KMS-11 (cell line): ENCODE results near the gene NADSYN1.

Experiments used
- H2AFZ ChIP-seq: fragments of 200-600 bp; sonication (generic); 2 replicates; pipeline ENCODE4 v1.6.1; 2016; ENCODE audit warnings: antibody characterized with exemption, mixed run types, low read depth
- H3K27ac ChIP-seq: fragments of 200-600 bp; sonication (generic); 2 replicates; pipeline ENCODE4 v1.6.1; 2016; ENCODE audit warnings: mild to moderate bottlenecking, mixed run types
- H3K27me3 ChIP-seq: fragments of 200-600 bp; sonication (generic); 2 replicates; pipeline ENCODE4 v1.6.1; 2017; ENCODE audit warnings: mild to moderate bottlenecking, low read depth, mixed run types, moderate library complexity; ENCODE audit not compliant: insufficient read depth
- H3K36me3 ChIP-seq: fragments of 200-600 bp; sonication (generic); 2 replicates; pipeline ENCODE4 v1.6.1; 2017; ENCODE audit warnings: mild to moderate bottlenecking, mixed run types; ENCODE audit not compliant: insufficient read depth
- H3K4me1 ChIP-seq: fragments of 200-600 bp; sonication (generic); 2 replicates; pipeline ENCODE4 v1.6.1; 2016; ENCODE audit warnings: mild to moderate bottlenecking, low read depth, mixed run types; ENCODE audit not compliant: poor library complexity, severe bottlenecking
- H3K4me2 ChIP-seq: fragments of 200-600 bp; sonication (generic); 2 replicates; pipeline ENCODE4 v1.7.0; 2016; ENCODE audit warnings: mild to moderate bottlenecking, mixed run types
- H3K4me3 ChIP-seq: fragments of 200-600 bp; sonication (generic); IDR thresholded peaks from 2 replicates; pipeline ENCODE4 v1.6.1; 2017; ENCODE audit warnings: low read depth, low read length, mixed read lengths; ENCODE audit not compliant: insufficient read depth
- H3K79me2 ChIP-seq: fragments of 200-600 bp; sonication (generic); 2 replicates; pipeline ENCODE4 v1.6.1; 2016; ENCODE audit warnings: low read depth, mixed run types; ENCODE audit not compliant: insufficient read depth
- H3K9ac ChIP-seq: fragments of 200-600 bp; sonication (generic); 2 replicates; pipeline ENCODE4 v1.6.1; 2016; ENCODE audit warnings: mild to moderate bottlenecking, mixed run types
- H4K20me1 ChIP-seq: fragments of 200-600 bp; sonication (generic); 2 replicates; pipeline ENCODE4 v1.6.1; 2016; ENCODE audit warnings: mild to moderate bottlenecking, mixed run types; ENCODE audit not compliant: insufficient read depth
- CTCF ChIP-seq: fragments of 200-600 bp; sonication (generic); conservative IDR thresholded peaks from 2 replicates; pipeline ENCODE4 v1.6.1; 2017; ENCODE audit warnings: low read depth, mild to moderate bottlenecking, antibody characterized with exemption, low read length, moderate library complexity, mixed read lengths

Gene NADSYN1

GRCh38 chr11:71446150-71446549, 6.9 kb upstream of the NADSYN1 start:
- Histone ChIP-seq H3K36me3 (no peaks in the 10 kb centered on the region; the same call in 1 of the 2 replicates), H2AFZ (no peak overlapping the region), H3K79me2 (peaks cover 6% of the 10 kb centered on the region; the same call in 1 of the 2 replicates), H3K4me3 (no peak overlapping the region), H3K27me3 (no peaks in the 10 kb centered on the region), H3K4me1 (peaks cover 15% of the 10 kb centered on the region), H3K4me2 (no peak overlapping the region), H4K20me1 (no peaks in the 10 kb centered on the region), H3K9ac (no peak overlapping the region), H3K27ac (no peak overlapping the region)
- TF ChIP-seq CTCF, result no peak

- H3K27me3 ChIP-seq, result no peaks in the 10 kb centered on the region
- H3K4me2 ChIP-seq, result peak overlapping the region; percentile 91
- peak overlapping the region; percentile 84; the same call in 1 of the 2 replicates for H2AFZ ChIP-seq
- no peak for TF ChIP-seq CTCF
- H3K79me2 ChIP-seq, result peaks cover 6% of the 10 kb centered on the region; the same call in 1 of the 2 replicates
- no peak overlapping the region for H3K27ac ChIP-seq
- H3K4me3 ChIP-seq, result no peak overlapping the region
- peak overlapping the region; percentile 86; the same call in 1 of the 2 replicates for H3K9ac ChIP-seq
- no peaks in the 10 kb centered on the region; the same call in 1 of the 2 replicates for H3K36me3 ChIP-seq
- peaks cover 15% of the 10 kb centered on the region for H3K4me1 ChIP-seq
- H4K20me1 ChIP-seq, result no peaks in the 10 kb centered on the region
Measured at GRCh38 chr11:71446942-71447688, 5.9 kb upstream of the NADSYN1 start.

GRCh38 chr11:71447791-71448256, 5.2 kb upstream of the NADSYN1 start:
- Histone ChIP-seq H4K20me1 (no peaks in the 10 kb centered on the region), H3K9ac (peak overlapping the region; percentile 86; the same call in 1 of the 2 replicates), H3K4me1 (peaks cover 15% of the 10 kb centered on the region), H3K27ac (no peak overlapping the region), H3K79me2 (peaks cover 6% of the 10 kb centered on the region; the same call in 1 of the 2 replicates), H3K36me3 (no peaks in the 10 kb centered on the region; the same call in 1 of the 2 replicates), H3K4me3 (no peak overlapping the region), H3K27me3 (no peaks in the 10 kb centered on the region), H2AFZ (peak overlapping the region; percentile 84), H3K4me2 (peak overlapping the region; percentile 91)
- TF ChIP-seq CTCF, result no peak

- H3K36me3 ChIP-seq, result no peaks in the 10 kb centered on the region; the same call in 1 of the 2 replicates
- H4K20me1 ChIP-seq, result no peaks in the 10 kb centered on the region
- H3K4me2 ChIP-seq, result peak within 1 kb of the TSS; percentile 91
- H3K4me1 ChIP-seq, result peaks cover 15% of the 10 kb centered on the region
- H3K79me2 ChIP-seq, result peaks cover 8% of the 10 kb centered on the region; the same call in 1 of the 2 replicates
- no peak for TF ChIP-seq CTCF
- peak within 1 kb of the TSS; percentile 86 for H3K9ac ChIP-seq
- peak within 1 kb of the TSS; percentile 84 for H2AFZ ChIP-seq
- H3K27ac ChIP-seq, result peak within 1 kb of the TSS; percentile 42
- H3K4me3 ChIP-seq, result no peak within 1 kb of the TSS
- no peaks in the 10 kb centered on the region for H3K27me3 ChIP-seq
Measured at GRCh38 chr11:71448257-71449171, 4.5 kb upstream of the NADSYN1 start, which contains the start of gene DHCR7. Gene DHCR7, minus strand, starts transcription at chr11:71448393. Its CDS starts 3,441 bp downstream, at chr11:71444952.
